Activated CD4-positive, alpha-beta memory T cell treated with anti-CD3 and anti-CD28 coated beads for 36 hours (primary cell): Measurements from ENCODE around the gene MTA3. TPM values are rescaled to one million over a fixed set of nuclear protein-coding genes. Genes with fewer than 3 reads are reported as not detected.

Experiments
- CTCF ChIA-PET: fragments of 350-600 bp; sonication (Branson Sonifier 250); formaldehyde crosslinking; loops from one replicate; lab custom pipeline; 2021; ENCODE audit warnings: antibody characterized with exemption, inconsistent platforms; lab: Charles Lee
- POLR2A ChIA-PET: fragments of 350-600 bp; sonication (Branson Sonifier 250); formaldehyde crosslinking; loops from one replicate; lab custom pipeline; 2021; ENCODE audit warnings: antibody characterized with exemption; lab: Charles Lee
- DNase-seq: peaks from one replicate; pipeline ENCODE4 v3.0.0-alpha.2; 2020
- H3K27ac Mint-ChIP-seq: one replicate; pipeline ENCODE4 v1.8.0; 2021; ENCODE audit warnings: mixed read lengths
- H3K27me3 Mint-ChIP-seq: one replicate; pipeline ENCODE4 v1.8.0; 2021; ENCODE audit warnings: mixed read lengths
- H3K36me3 Mint-ChIP-seq: one replicate; pipeline ENCODE4 v1.8.0; 2021; ENCODE audit warnings: mixed read lengths
- H3K4me1 Mint-ChIP-seq: one replicate; pipeline ENCODE4 v1.8.0; 2021; ENCODE audit warnings: low read depth, mixed read lengths
- H3K4me3 Mint-ChIP-seq: one replicate; pipeline ENCODE4 v1.8.0; 2021; ENCODE audit warnings: mild to moderate bottlenecking, mixed read lengths
- H3K9me3 Mint-ChIP-seq: one replicate; pipeline ENCODE4 v1.8.0; 2021; ENCODE audit warnings: mixed read lengths
- intact Hi-C: fragments of 100-400 bp; cut with micrococcal nuclease; formaldehyde crosslinking; loops from one replicate; pipeline ENCODE4 v1.15.1; 2023
- total RNA-seq, 2 experiments: library from RNA; stranded (reverse); gene quantifications; one replicate each; pipeline ENCODE4 v1.2.3, GENCODE V29; 2021

Gene MTA3
- total RNA-seq, 2 experiments from 2014 or later: 25.1 to 29.7 TPM

DNA sequence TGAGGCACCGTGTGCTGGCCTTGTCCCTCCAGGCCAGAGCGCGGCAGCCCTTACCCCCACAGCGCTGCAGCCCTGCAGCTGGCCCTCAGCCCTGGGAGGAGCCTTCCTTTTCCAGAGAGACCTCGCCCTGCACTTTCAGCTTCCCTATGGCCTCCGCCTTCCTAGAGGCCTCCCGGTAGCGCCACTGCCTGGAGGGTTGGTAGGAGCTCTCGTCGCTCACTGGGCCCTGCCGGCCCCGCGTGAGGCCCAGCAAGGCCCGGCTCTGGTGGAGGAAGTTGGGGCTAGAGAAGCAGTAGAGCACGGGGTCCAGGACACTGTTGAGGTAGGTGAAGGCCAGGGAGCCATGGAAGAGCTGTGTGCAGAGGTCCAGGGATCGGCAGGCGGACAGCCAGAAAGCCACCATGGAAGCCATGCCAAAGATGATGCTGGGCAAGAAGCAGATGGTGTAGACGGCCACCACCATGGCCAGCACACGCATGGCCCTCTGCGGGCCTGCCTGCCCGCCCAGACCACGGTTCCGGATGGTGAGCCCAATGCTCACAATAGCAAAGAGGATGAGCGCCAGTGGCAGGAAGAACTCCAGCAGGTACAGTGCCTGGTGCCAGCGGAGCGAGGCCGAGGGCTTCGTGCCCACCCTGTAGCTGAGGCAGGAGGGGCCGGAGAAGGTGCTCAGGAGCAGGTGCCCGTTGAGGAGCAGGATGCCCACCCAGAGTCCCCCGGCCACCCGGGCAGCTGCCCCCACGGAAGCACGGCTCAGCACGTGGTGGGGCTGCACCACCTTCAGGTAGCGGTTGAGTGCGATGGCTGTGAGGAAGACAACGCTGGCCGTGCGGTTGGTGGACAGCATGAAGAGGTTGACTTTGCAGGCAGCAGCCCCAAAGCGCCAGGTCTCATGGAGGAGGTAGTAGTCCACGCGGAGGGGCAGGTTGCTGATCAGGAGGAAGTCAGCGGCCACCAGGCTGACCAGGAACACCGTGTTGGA is 194.7 kb downstream of the MTA3 start:
- no peaks in the 10 kb centered on the region for H3K4me1 Mint-ChIP-seq
- intact Hi-C loops: no loop called here
- H3K4me3 Mint-ChIP-seq: no peak overlapping the region
- POLR2A ChIA-PET: no interaction called here
- no peaks in the 10 kb centered on the region for H3K9me3 Mint-ChIP-seq
- H3K27me3 Mint-ChIP-seq: no peaks in the 10 kb centered on the region
- no peaks in the 10 kb centered on the region for H3K36me3 Mint-ChIP-seq
- no peak for DNase-seq
- H3K27ac Mint-ChIP-seq: no peak overlapping the region
- CTCF ChIA-PET: interaction anchor here (0.7 kb wide), 1 partner anchor 11 kb away, joined by 3 read pairs; no protein-coding TSS in a partner anchor

- no peak for DNase-seq
- H3K9me3 Mint-ChIP-seq: no peaks in the 10 kb centered on the region
- ChIA-PET POLR2A (no interaction called here), CTCF (no interaction called here)
- H3K4me1 Mint-ChIP-seq: no peaks in the 10 kb centered on the region
- intact Hi-C loops: no loop called here
- H3K36me3 Mint-ChIP-seq: no peaks in the 10 kb centered on the region
- no peak within 1 kb of the TSS for H3K27ac Mint-ChIP-seq
- H3K27me3 Mint-ChIP-seq: no peaks in the 10 kb centered on the region
- no peak within 1 kb of the TSS for H3K4me3 Mint-ChIP-seq
Measured at GRCh38 chr2:42764096-42764495, 195.7 kb downstream of the MTA3 start, which contains the start of gene OXER1. TSS of gene OXER1 (minus strand) at chr2:42764135. CDS start at chr2:42764062, 73 bp downstream.

DNA sequence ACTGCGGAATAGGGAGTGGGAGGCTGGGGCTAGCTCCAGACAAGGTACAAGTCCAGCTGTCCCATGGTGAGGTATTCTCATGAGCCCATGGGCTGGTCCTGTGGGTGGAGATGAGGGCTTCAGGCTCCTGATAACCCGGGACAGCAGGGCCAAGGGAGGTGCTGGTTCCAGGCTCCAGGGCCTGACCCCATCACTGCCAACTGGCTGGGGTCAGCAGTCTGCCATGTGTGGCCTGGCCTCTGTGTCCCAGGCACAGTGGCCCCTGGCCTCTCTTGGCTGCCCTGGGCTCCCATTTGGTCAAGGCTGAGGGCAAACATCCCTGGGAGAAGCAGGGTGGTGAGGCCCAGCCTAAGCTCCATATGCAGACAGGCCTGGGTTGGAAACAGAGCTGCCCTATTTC is 196.5 kb downstream of the MTA3 start:
- intact Hi-C loops: no loop called here
- DNase-seq: no peak
- Mint-ChIP-seq H3K36me3 (no peaks in the 10 kb centered on the region), H3K27ac (no peak overlapping the region), H3K4me1 (no peaks in the 10 kb centered on the region), H3K27me3 (no peaks in the 10 kb centered on the region), H3K4me3 (no peak overlapping the region), H3K9me3 (no peaks in the 10 kb centered on the region)
- POLR2A ChIA-PET: no interaction called here
- CTCF ChIA-PET: no interaction called here

GRCh38 chr2:42765686-42766085 is 197.3 kb downstream of the MTA3 start:
- CTCF ChIA-PET: no interaction called here
- H3K4me3 Mint-ChIP-seq: no peak overlapping the region
- no peak overlapping the region for H3K27ac Mint-ChIP-seq
- no peaks in the 10 kb centered on the region for H3K27me3 Mint-ChIP-seq
- POLR2A ChIA-PET: no interaction called here
- DNase-seq: no peak
- H3K9me3 Mint-ChIP-seq: no peaks in the 10 kb centered on the region
- H3K4me1 Mint-ChIP-seq: no peaks in the 10 kb centered on the region
- intact Hi-C loops: no loop called here
- H3K36me3 Mint-ChIP-seq: no peaks in the 10 kb centered on the region

DNA sequence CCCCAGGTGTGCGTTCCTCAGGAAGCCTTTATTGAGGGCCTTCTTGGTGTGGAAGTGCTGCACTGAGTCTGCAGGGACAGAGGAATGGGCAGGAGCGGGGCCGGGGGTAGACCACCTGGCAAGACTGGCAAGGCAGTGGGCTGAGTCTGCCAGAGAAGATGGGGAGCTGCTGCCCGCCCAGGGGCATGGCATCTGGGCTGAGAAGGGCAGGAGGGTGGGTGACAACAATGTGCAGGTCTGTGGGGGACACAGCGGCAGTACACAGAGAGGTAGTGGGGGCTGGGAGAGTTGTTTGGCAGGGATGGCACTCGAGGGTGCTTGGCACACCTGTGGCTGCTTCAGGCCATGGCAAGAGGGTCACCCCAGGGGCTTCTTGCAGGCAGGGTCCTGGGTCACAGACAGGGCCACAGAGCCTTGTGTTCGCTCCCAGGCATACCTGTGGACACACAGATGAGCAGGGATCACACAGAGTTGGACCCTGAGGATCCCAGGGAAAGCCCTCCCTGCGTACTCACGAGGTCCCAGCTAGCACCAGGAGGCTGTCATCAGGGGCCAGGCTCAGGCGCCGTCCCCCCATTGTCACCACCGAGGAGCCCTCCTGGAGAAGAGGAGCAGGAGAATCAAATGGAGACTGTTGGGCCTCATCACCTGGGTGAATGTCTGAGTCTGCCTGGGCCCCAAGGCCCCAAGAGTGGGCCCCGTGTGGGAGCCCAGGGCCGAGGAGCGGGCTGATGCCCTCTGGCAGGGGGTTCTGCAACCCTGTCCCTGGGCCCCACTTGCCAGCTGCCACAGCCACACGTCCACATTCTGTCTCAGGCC is 198.9 kb downstream of the MTA3 start:
- ChIA-PET CTCF (no interaction called here), POLR2A (no interaction called here)
- H3K4me1 Mint-ChIP-seq: no peaks in the 10 kb centered on the region
- intact Hi-C loops: no loop called here
- H3K9me3 Mint-ChIP-seq: no peaks in the 10 kb centered on the region
- no peak for DNase-seq
- H3K27ac Mint-ChIP-seq: no peak overlapping the region
- H3K4me3 Mint-ChIP-seq: no peak overlapping the region
- no peaks in the 10 kb centered on the region for H3K27me3 Mint-ChIP-seq
- no peaks in the 10 kb centered on the region for H3K36me3 Mint-ChIP-seq

DNA sequence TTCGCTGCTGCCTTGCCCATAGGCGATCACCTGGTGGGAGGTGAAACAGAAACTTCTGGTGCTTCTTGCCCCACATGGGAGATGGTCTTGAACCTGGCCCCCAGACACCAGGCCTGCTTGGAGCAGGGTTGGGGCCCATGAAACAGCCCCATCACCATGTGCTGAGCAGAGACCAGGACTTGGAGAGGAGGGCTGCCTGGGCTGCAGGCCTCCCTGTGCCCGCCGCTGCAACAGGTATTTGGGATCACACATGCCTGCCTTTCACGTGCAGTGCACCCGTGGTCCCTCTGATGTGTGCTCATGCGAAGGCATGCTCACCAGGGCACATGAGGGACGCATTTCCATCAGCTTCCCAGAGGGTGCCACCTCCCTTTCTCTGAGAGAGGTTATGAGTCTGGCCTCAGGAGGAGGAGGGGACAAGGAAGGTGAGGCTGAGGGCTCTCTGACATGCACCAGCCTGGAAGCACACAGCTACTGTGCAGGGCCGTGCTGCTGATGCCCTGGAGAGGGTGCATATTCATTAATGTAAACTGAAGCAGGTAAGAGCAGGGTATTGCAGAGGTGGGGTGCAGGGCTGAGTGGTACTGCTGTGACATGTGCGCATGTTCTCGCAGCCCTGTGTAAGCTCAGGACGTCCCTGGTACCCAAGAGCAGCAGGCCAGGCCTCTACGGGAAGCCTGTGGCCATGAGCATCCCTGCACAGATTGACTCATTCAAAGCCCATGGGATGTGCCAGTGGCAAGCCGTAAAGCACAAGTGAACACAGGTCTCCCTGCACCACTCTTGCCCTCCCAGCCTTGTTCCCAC is 199.7 kb downstream of the MTA3 start:
- DNase-seq: no peak
- no peaks in the 10 kb centered on the region for H3K9me3 Mint-ChIP-seq
- H3K4me3 Mint-ChIP-seq: no peak overlapping the region
- intact Hi-C loops: no loop called here
- H3K27ac Mint-ChIP-seq: no peak overlapping the region
- no peaks in the 10 kb centered on the region for H3K27me3 Mint-ChIP-seq
- H3K4me1 Mint-ChIP-seq: no peaks in the 10 kb centered on the region
- POLR2A ChIA-PET: no interaction called here
- CTCF ChIA-PET: no interaction called here
- H3K36me3 Mint-ChIP-seq: no peaks in the 10 kb centered on the region

GRCh38 chr2:42768706-42769256 is 200.3 kb downstream of the MTA3 start:
- H3K4me3 Mint-ChIP-seq: no peak overlapping the region
- H3K4me1 Mint-ChIP-seq: no peaks in the 10 kb centered on the region
- H3K27me3 Mint-ChIP-seq: no peaks in the 10 kb centered on the region
- DNase-seq: no peak
- H3K9me3 Mint-ChIP-seq: no peaks in the 10 kb centered on the region
- no peak overlapping the region for H3K27ac Mint-ChIP-seq
- ChIA-PET POLR2A (no interaction called here), CTCF (no interaction called here)
- intact Hi-C loops: no loop called here
- no peaks in the 10 kb centered on the region for H3K36me3 Mint-ChIP-seq

- DNase-seq: no peak
- no peaks in the 10 kb centered on the region for H3K9me3 Mint-ChIP-seq
- CTCF ChIA-PET: no interaction called here
- no peaks in the 10 kb centered on the region for H3K36me3 Mint-ChIP-seq
- no peak overlapping the region for H3K4me3 Mint-ChIP-seq
- POLR2A ChIA-PET: no interaction called here
- H3K4me1 Mint-ChIP-seq: no peaks in the 10 kb centered on the region
- H3K27ac Mint-ChIP-seq: no peak overlapping the region
- no peaks in the 10 kb centered on the region for H3K27me3 Mint-ChIP-seq
- intact Hi-C loops: no loop called here
Measured at GRCh38 chr2:42769583-42770287, 201.3 kb downstream of the MTA3 start.

DNA sequence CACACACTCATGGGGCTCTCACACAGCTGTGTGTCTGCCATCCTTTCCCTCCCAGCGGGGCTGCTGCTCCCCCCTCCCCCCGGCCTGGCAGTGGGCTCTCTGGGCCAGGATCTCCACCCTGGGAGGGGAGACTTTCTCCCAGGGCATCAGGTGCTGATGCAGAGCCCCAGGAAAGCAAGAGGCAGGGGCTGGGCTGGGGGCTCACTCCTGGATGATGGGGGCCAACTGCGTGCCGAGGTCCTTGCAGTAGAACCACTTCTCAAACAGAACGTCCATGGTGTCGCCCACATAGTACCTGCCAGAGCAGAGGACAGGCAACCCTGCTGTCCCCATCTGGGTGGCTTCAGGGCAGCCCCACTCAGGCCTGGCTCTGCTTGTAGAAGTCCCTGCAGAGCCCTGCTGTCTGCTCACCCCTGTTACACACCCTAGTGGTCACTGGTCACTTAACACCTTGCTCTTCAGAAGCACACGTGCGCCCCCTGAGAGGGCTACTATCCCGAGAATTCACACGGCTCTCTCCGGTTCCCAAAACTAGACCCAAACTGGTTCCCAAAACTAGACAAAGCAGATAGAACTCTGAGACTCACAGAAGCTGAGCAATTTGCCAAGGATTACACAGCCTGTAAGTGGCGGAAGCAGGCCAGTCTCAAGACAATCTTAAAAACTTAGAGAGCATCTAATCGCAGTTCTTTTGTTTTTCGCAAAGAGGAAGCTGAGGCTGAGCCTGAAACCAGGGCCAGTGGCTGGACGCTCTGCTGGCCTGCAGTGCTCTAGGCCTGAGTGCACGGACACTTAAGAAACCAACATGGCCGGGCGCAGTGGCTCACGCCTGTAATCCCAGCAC is 202.1 kb downstream of the MTA3 start:
- Mint-ChIP-seq H3K27ac (no peak overlapping the region), H3K4me3 (no peak overlapping the region), H3K36me3 (no peaks in the 10 kb centered on the region), H3K9me3 (no peaks in the 10 kb centered on the region), H3K27me3 (no peaks in the 10 kb centered on the region), H3K4me1 (peaks cover 5% of the 10 kb centered on the region)
- CTCF ChIA-PET: no interaction called here
- intact Hi-C loops: no loop called here
- DNase-seq: no peak
- POLR2A ChIA-PET: no interaction called here

GRCh38 chr2:42771546-42772153 is 203.2 kb downstream of the MTA3 start:
- no peaks in the 10 kb centered on the region for H3K27me3 Mint-ChIP-seq
- H3K4me1 Mint-ChIP-seq: peaks cover 12% of the 10 kb centered on the region
- ChIA-PET POLR2A (no interaction called here), CTCF (no interaction called here)
- no peaks in the 10 kb centered on the region for H3K9me3 Mint-ChIP-seq
- intact Hi-C loops: no loop called here
- no peak for DNase-seq
- H3K4me3 Mint-ChIP-seq: no peak overlapping the region
- no peak overlapping the region for H3K27ac Mint-ChIP-seq
- H3K36me3 Mint-ChIP-seq: no peaks in the 10 kb centered on the region
